Measurements from ENCODE around the gene C1R. TPM values are rescaled to one million over a fixed set of nuclear protein-coding genes. Genes with fewer than 3 reads are reported as not detected.

Gene C1R
- total RNA-seq, 6 experiments from 2014 or later = 9.3 to 43.4 (median 36.0) TPM

DNA sequence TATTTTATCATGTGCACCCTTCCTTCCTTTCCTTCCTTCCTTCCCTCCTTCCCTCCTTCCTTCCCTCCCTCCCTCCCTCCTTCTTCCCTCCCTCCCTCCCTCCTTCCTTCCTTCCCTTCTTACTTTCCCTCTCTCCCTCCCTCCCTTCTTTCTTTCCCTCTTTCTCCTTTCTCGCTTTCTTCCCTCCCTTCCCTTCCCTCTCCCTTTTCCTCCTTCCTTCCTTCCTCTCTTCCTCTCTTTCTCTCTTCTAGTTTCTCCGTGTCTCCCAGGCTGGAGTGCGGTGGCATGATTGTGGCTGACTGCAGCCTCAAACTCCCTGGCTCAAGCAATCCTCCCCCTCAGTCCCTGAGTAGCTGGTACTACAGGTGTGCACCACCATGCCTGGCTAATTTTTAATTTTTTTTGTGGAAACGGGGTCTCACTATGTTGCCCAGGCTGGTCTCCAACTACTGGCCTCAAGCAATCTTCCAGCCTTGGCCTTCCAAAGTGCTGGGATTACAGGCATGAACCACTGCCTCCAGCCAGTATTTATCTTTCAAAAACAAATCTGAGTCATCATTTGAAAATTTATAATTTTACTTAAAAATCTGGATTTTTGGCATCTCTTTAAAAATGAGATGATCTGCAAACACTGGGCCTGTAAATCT lies 8.9 kb upstream of the C1R start:
- no peak for DNase-seq
- H3K27me3 Mint-ChIP-seq (ENCODE audit: insufficient read depth) = no peaks in the 10 kb centered on the region; the same call in 1 of the 2 replicates
- H3K36me3 Mint-ChIP-seq (ENCODE audit: low read depth) = peaks cover 14% of the 10 kb centered on the region
- H3K9me3 Mint-ChIP-seq = peaks cover 9% of the 10 kb centered on the region
- TF ChIP-seq, protein P1, sequence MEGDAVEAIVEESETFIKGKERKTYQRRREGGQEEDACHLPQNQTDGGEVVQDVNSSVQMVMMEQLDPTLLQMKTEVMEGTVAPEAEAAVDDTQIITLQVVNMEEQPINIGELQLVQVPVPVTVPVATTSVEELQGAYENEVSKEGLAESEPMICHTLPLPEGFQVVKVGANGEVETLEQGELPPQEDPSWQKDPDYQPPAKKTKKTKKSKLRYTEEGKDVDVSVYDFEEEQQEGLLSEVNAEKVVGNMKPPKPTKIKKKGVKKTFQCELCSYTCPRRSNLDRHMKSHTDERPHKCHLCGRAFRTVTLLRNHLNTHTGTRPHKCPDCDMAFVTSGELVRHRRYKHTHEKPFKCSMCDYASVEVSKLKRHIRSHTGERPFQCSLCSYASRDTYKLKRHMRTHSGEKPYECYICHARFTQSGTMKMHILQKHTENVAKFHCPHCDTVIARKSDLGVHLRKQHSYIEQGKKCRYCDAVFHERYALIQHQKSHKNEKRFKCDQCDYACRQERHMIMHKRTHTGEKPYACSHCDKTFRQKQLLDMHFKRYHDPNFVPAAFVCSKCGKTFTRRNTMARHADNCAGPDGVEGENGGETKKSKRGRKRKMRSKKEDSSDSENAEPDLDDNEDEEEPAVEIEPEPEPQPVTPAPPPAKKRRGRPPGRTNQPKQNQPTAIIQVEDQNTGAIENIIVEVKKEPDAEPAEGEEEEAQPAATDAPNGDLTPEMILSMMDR (IDR thresholded peaks at IDR 0.05) = no peak
- H3K27ac Mint-ChIP-seq = no peak overlapping the region
- H3K4me3 Mint-ChIP-seq = no peak overlapping the region
- peaks cover 10% of the 10 kb centered on the region for H3K4me1 Mint-ChIP-seq (ENCODE audit: low read depth)

DNA sequence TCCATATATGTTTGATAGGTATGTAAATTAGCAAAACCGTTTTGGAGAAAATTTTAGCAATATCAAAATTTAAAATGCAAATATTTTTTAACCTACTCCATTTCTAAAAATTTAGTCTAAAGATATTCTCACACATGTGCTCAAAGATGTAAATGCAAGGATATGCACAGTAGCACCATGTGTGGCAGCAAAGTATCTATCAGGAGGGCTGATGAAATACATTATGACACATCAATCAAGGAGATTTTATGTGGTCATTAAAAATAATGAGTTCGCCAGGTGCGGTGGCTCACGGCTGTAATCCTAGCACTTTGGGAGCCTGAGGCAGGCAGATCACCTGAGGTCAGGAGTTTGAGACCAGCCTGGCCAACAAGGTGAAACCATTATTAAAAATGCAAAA lies 8.0 kb upstream of the C1R start:
- Mint-ChIP-seq H3K36me3 (ENCODE audit: low read depth) (peaks cover 5% of the 10 kb centered on the region), H3K4me1 (ENCODE audit: low read depth) (peaks cover 8% of the 10 kb centered on the region), H3K27me3 (ENCODE audit: insufficient read depth) (peaks cover 2% of the 10 kb centered on the region), H3K9me3 (no peaks in the 10 kb centered on the region), H3K4me3 (no peak overlapping the region), H3K27ac (no peak overlapping the region)
- DNase-seq = no peak
- TF ChIP-seq, protein P1 (IDR thresholded peaks at IDR 0.05) = no peak

DNA sequence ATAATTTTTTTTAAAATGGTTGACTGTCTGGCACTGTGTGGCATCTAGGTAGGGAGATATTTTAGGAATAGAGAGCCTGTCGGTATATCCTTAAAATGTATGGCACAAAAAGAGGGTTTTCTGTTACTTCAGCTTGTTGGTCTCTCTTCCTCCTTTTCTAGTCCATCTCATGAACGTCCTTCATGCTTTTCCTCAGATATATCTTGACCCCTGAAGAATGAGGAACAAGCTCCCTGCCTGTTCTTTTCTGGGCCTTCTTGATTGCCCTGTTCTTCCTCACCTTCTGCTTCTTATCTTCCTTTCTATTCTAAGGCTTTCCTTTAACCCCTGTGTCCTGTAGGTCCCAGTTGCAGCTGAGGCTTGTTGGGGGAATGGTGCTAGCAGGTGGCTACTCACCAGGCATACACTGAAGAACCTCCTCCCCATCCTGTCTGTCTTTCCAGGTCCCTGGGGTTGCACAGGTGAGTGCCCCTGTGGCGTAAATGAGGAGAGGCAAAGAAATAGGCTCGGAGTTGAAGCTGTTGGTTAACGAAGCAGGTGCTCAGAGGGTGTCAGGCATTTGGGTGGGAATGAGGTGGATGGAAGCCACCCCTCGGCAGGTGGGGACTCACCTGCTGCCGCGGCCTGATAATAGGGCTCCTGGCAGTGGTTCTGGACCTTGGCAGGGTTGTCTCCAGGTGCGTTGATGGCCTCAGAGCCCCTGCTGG lies 7.2 kb upstream of the C1R start:
- TF ChIP-seq, protein P1 (IDR thresholded peaks at IDR 0.05) = no peak
- peaks cover 3% of the 10 kb centered on the region for H3K27me3 Mint-ChIP-seq (ENCODE audit: insufficient read depth)
- H3K36me3 Mint-ChIP-seq (ENCODE audit: low read depth) = peaks cover 5% of the 10 kb centered on the region
- peaks cover 8% of the 10 kb centered on the region for H3K4me1 Mint-ChIP-seq (ENCODE audit: low read depth)
- H3K27ac Mint-ChIP-seq = no peak overlapping the region
- H3K9me3 Mint-ChIP-seq = no peaks in the 10 kb centered on the region
- no peak for DNase-seq
- H3K4me3 Mint-ChIP-seq = no peak overlapping the region

DNA sequence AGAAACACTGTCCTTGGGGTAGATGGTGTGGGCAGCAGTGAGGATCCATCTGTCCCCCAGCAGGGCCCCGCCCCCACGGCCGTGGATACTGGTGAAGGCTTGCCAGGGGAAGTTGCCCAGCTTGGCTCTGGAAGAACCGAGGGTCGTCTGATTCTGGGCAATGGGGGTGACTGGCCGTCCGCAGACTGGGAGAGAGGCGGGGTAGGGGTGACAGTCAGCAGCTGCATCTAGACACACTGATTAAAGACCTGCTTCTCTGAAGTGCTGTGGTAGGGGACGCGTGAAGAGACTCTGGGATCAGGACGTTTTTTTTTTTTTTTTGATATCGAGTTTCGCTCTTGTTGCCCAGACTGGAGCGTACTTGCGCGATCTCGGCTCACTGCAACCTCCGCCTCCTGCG lies 4.7 kb upstream of the C1R start:
- H3K9me3 Mint-ChIP-seq = no peaks in the 10 kb centered on the region
- H3K4me3 Mint-ChIP-seq = no peak overlapping the region
- no peak overlapping the region for H3K27ac Mint-ChIP-seq
- no peaks in the 10 kb centered on the region; the same call in 1 of the 2 replicates for H3K36me3 Mint-ChIP-seq (ENCODE audit: low read depth)
- H3K27me3 Mint-ChIP-seq (ENCODE audit: insufficient read depth) = peaks cover 9% of the 10 kb centered on the region
- TF ChIP-seq, protein P1 (IDR thresholded peaks at IDR 0.05) = no peak
- H3K4me1 Mint-ChIP-seq (ENCODE audit: low read depth) = peaks cover 28% of the 10 kb centered on the region
- DNase-seq = no peak

DNA sequence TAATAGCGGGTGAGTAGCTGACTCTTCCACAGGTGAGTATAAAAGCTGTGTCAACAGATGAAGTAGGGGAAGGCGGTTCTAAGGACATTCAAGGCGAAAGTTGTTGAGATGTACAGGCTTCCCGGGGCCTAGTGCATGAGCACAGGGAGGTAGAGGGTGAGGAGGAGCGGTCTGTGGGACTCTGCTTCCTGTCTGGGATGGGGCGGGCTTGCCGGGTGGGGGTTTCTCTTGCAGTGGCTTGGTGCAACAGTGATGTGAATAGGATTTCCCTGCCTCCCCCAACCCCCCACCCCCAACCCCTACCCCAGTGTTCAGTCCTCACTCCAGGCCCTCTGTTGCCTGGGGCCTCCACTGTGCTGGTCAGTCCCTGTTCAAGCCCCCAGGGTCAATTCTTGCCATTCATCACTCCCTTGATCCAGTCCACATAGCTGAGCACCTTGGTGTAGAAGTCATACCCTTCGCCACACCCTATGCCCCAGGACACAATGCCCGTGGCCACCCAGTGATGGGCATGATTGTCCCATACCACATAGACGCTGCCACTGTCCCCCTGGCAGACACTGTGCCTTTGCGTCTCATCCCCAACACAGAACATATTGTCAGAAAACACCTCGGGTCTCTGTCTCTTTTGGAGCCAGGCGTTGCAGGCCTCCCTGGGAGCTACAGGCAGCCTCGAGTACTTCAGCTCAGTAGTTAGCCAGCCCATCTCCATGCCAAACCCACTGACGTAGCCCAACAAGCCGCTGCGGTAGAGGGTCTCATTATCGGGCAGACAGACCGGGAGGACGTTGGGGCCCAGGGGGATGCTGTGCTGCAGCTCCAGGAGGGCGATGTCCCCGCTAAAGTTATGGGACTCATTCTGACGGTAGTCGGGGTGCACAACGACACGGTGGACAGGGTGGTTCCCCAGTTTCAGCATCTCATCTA lies 4.0 kb upstream of the C1R start:
- DNase-seq = no peak
- H3K27ac Mint-ChIP-seq = no peak overlapping the region

More for the DNA sequence above, 4.0 kb upstream of the C1R start:
- H3K9me3 Mint-ChIP-seq = no peaks in the 10 kb centered on the region
- H3K36me3 Mint-ChIP-seq (ENCODE audit: low read depth) = no peaks in the 10 kb centered on the region; the same call in 1 of the 2 replicates
- TF ChIP-seq, protein P1 (IDR thresholded peaks at IDR 0.05) = no peak
- H3K4me1 Mint-ChIP-seq (ENCODE audit: low read depth) = peaks cover 30% of the 10 kb centered on the region
- H3K4me3 Mint-ChIP-seq = no peak overlapping the region
- H3K27me3 Mint-ChIP-seq (ENCODE audit: insufficient read depth) = peaks cover 9% of the 10 kb centered on the region
